Mesenteric fat pad (tissue), 1 donor: ENCODE data around the gene ALLC. TPM values are rescaled to one million over a fixed set of nuclear protein-coding genes. Genes with fewer than 3 reads are reported as not detected.
"Not testable (repeated sequence)": the region's sequence is repeated elsewhere in the genome, so short reads cannot be mapped to it uniquely, and the experiment has no call there.

Source experiments
- DNase-seq: peaks from one replicate; pipeline ENCODE4 v3.0.0-alpha.2; 2020; ENCODE audit warnings: low spot score
- total RNA-seq: library from RNA; stranded (reverse); fragmentation: NEBNext Ultra II Directional; extraction: Animal tissue kit (Norgen Biotek cat#: 25700); gene quantifications from one replicate; pipeline ENCODE4 v1.2.1, GENCODE V29; 2021
- donor health status: DM: yes; HTN: yes; CAD: no.

Gene ALLC
- total RNA-seq, 1 donor from 2014 or later: not detected

DNA sequence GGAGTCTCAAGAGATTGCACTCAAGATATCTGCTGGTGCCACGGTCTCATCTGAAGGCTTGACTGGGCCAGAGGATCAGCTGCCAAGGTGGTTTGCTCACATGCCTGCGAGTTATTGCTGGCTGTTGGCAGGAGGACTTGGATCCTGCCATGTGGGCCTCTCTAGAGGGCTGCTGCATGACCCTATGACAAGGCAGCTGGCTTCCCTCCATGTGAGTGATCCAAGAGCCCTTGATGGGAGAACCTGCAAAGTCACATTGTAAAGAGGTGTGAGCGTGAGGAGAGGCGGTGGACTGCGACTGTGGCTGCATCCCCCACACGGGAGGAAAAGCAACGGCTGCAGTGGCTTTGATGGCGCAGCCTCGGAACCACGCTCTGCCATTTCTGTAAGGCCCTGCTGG is 4.0 kb upstream of the ALLC start:
- DNase-seq: no peak

DNA sequence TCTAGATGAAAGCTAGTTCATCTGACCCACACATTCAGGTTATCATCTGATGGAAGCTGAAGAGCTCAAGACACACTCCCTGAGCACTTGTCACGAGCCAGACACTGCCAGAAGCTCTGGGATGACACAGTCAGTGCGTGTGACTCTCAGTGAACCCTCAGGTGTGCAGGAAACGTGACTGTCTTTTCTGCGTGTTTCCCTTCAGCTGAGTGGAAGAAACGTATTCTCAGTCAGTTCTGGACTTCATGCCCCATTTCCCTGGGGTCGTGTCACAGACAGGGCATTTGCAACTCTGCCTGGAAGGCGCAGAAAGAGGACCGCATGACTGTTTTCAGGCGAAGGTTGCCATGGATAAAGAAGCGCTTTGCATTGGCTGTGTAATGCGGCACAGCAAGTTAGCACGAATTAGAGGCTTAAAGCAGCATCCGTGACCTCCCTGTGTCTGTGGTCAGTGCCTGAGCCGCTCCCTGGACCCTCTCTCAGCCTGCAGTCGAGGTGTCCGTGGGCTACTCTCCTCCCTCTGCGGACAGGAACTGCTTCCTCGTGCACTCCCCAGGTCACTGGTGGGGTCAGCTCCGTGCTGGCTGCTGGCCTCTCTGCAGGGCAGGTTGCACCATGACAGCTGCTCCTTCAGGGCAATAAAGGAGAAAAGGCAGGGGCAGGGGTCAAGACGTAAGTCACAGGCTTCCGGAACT is 3.3 kb upstream of the ALLC start:
- no peak for DNase-seq

DNA sequence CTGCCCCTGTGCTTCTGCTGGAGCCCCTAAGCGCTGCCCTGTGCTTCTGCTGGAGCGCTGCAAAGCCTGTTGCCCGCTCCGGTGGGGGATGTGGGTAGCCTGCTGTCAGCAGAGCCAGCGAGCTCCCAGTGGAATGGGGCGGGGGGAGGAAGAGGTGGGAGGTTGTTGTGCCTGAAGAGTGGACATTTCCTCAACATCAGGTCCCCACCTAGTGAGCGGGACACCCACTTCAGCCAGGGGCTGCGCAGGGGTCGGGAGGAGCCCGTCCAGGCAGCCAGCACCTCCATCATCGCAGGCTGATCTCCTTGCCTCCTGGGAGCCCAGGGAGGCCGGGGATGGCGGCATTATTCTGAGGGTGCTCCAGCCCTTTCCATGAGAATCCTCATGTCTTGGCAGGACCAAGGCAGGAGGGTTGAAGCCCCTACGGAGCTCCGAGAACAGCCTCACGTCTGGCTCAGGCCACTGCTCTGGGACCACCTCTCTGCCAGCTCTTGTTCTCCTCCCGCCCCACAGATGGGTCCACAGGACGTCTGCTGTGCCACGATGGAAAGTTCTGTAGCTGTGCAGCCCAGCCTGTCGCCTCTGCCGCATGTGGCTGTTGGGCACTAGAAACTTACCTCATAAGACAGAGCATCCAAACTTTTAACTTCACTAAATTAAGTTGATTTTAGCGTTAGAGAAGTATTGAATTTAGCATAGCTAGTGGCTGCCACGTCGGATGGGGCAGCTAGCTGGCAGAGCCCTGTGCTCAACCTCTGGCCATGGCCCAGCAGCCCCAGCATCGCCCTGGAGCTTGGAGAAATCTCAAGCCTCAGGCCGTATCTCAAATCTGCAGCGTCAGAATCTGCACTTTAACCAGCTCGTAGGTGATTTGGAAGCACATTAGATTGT is 1.9 kb upstream of the ALLC start:
- DNase-seq: no peak

DNA sequence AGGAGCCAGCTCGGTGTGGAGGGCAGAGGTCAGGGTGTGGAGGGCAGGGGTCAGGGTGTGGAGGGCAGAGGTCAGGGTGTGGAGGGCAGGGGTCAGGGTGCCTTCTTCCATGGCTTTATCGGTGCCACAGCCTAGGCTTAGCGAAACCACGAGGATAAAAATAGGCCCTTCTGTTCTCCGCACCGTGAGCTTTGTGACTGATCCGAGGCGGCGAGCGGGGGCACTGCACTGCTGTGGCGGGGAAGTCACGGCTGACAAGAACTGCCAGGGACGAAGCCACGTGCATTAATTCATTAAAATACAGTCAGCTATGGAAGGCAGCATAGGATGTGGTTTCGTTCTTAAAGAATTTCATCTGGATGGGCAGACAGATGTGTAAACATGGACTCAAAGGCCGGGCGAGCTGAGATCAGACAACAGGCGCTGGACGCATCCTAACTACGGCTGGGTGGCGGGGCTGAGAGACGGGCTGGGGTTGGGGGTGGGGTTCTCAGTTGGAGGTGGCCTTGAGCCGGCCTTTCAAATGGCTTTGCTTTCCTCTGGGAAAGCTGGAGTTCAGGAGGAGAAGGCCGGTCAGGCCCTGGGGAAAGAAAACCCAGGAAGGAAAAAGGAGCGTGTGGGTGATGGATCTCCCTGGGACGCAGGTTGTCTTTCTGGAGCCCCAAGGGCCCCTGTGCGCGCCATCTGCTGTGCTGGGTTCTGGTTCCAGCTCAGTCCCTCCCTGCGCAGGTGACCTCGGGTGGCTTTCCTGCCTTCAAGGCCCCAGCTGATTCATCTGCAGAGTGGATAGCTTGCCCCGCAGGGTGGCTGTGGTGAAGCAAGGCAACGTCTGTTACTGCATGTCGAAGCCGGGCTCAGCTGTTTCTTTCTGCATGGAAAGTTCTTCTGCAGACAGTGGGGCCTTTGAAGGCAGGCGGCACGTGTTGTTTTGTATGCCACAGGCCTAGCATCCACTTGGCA is 958 bp upstream of the ALLC start:
- no peak for DNase-seq

DNA sequence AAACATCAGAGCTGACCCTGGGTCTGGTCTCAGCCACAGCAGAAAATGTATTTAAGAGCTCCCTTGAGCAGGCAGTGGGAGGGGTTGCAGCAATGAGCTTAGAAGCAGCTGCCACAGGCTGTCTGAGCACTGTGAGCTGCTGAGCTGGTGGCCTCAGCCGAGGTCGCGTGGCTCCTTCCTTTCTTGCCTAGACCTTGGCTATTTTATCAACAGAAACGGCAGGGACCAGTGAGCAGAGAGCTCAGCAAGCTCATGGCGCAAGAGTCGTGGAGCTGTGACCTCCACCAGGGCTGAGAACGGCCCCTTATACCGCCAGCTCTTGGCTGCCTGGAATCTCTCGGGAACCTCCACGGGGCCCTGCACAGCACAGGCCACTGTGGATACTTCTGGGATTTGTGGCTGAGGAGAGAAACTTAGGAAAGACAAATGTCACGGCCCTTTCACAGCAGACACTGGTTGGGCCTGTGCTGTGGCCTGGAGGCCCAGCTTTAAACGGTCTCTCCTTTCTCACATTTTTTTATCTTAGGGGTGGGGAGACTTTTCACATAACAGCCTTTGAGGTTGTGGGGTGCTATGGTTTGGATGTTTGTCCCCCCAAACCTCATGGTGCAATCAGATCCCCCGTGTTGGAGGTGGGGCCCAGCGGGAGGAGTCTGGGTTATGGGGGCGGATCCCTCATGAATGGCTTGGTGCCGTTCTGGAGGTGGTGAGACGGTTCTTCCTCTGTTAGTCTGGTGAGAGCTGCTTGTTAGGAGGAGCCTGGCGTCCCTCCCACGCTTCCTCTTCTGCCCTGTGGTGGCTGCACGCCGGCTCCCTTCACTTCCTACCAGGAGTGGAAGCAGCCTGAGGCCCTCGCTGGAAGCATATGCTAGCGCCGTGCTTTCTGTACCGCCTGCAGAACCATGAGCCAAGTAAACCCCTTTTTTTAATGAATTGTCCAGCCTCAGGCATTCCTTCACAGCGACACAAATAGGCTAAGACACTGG is 1.7 kb downstream of the ALLC start:
- no peak for DNase-seq

DNA sequence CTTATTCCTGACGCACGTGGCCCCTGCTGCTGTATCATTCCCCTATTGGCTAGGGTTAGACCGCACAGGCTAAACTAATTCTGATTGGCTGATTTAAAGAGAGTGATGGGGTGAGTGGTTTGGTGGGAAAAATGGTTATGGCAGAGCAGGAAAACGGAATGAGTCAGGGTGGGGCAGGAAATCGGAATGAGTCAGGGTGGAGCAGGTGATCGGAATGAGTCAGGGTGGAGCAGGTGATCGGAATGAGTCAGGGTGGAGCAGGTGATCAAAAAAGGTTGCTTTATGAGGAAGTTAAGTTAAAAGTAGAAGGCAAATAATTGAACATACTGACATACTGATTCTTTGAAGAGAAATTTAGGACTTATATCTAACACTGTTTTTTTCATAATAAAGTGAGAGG is 2.6 kb downstream of the ALLC start:
- DNase-seq: not testable (repeated sequence)

DNA sequence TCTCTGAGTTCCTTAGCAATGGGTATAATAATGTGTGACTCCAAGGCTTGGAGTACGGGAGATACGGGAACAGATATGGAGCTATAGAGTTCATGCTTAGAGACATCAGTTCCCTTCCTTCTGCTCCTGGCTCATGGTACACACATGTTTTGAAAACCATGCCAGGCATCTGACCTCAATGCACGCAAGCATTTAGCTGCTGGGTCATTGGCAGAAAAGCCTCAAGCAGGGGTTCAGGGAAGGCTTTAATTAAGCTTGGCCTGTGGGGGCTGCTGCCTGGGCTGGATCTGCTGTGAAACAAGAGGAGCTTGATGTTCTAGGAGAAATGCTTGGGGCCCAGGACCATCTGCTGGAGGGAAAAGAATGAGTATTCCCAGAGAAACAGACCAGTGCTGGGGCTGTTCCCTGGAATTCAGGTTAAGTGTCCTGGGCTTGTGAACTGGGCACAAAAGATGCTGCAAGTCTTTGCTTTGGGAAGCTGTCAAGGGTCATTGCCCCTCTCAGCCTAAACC is 3.2 kb downstream of the ALLC start:
- DNase-seq: peak; percentile 60

DNA sequence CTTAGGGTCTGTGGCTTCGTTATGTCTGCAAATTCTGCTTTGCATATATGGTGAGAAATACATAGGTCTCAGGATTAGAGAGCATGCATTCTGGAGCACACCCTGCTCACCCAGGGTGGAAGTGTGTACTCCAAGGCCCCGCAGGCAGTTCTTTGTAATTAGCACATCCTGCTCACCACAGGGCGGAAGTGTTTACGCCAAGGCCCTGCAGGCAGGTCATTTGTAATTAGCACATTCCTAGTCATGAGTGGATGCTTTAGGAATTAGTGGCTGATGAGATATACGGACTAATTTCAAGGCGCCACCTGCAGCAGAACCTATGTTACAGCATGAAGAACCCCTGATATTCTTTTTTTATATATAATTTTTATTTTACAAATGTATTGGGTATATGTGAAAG is 4.2 kb downstream of the ALLC start:
- no peak for DNase-seq

DNA sequence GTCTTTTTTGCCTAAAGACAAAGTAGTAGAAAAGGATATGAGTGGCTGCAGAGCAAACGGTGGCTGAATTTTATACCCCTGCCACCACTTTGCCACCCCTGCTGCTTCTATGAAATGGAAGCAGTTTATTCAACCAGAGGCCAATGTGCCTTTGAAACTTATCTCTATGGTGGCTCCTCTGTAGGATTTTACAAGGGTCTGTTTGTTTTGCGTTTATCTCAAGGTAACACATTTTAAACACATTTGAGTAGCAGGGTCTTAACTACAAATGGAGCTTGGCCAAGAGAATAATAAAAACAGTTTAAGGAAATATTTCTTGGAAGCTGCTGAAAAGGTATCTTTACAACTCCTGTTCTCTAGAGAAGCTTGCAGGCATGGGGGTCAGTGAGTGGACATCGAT is 6.1 kb downstream of the ALLC start:
- DNase-seq: no peak

DNA sequence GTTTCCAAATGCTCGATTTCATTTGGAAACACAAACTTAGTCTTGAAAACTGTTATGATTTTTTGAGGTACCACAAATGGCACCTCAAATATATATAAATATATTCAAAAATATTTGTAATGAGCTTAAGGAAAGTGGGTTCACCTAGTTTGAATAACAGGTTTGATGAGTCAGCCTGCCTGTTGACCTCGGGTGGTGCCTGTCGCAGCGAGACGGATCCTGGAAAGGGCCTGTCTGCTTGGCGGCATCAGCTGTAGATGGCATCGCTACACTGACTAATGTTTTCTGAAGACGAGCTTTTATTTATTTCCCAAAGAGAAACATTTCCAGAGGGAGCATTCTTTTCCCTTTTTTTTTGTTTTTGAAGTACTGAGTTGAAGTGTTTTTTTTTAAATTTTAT is 6.9 kb downstream of the ALLC start:
- peak; percentile 55 for DNase-seq

DNA sequence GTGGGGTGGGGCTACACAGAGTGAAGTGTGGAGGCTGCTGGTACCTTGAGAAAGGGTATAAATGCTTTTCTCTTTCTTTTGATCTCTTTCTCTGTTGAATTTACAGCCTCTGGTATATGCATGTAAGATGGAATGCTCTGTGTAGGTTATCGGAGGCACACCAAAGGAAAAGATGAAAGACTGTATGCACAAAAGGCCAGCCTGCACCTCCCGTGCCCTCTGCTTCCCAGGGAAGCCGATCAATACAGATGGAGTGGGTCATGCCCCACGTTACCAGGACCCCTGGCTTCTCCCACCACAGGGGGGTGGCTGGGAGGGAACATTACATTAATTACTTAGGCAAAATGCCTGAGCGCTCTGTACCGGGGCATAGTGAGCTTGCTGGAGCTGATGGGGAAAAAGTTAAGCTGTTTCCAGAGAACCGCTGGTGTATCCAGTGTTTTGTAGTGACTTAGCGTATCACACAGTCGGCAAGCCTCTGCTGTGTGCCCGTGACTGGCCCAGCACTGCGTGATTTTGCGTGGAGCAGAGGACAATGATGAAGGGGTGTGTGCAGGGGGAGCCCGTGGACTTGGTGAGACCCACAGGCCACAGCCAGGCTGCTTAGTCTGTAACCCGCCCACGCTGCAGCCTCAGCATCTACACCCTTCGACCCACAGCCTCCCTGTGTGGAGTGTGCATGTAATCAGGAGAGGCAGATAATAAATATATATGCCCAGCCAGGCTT is 8.0 kb downstream of the ALLC start:
- DNase-seq: peak; percentile 47

DNA sequence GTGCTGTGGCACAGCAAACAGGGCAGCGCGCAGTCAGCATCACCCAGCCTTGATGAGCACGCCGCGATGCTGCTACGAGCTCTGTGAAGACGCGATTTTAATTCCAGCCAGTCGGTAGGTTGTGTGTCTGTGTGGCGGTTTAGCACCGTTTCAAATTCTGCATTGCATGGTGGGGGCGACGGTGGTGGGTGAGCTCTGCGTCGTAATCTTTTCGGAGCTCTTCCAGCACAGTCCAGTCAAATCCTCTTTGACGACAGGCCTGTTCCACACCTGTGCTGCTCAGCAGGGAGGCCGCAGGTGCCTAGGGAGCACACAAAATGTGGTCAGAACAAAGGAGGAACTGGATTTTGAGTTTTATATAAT is 8.6 kb downstream of the ALLC start:
- DNase-seq: peak; percentile 73

DNA sequence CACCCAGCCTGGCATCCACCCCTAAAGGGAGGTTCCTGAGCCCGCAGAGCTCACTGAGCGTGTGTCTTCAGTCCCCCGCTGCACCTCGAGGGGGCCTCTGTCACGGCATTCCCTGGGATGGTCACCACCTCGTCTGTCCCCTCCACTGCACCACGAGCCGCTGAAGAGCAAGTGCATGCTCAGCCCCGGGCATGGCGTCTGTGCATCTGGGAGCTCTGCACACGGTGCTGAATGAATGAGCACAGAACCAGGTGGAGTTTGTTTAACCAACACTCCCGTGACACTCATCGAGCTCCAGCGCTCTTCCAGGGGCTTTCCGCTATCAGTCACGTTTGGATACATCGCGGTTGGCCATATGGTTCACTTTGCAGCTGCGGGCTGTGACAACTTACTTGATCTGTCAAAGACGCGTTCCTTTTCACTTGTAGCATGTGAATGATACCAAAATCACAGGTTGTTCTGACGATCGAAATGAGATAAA is 9.2 kb downstream of the ALLC start:
- DNase-seq: peak; percentile 78

DNA sequence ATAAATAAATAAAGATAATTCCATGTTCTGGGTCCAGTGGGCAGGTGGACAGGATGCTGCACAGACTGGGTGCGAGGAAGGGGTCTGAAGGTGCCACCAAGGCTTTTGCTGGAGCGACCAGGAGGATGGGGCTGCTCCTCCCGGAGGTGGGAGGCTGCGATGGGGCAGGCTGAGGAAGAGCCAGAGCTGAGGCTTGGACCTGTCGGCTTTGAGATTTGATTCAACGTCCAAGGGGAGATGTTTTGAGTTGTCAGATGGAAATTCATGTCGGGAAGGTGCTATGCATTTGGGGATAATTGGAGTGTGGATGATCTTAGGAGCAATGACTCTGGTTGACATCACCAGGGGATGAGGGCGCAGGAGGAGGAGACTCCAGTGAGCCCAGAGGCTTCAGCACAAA is 11.7 kb downstream of the ALLC start:
- peak; percentile 55 for DNase-seq

DNA sequence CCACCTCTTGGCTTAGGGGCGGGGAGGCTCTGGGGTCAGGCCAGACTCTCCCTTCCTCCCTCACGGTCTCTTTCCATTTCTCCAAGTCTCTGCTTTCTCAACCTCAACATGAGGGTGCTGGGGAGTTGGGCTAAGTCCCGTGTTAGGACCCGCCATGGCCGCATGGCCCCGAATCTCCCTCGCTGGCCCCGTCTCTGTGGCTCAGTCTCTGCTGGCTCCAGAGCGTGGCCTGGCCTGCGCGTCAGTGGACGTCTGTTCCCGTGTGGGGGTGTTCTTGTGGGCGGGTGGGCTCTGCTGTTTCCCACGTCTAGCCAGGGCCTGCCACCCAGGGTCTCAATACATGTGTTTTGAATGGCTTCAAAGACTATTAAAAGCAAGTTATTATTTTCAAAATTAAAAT is 12.4 kb downstream of the ALLC start:
- DNase-seq: peak; percentile 88

DNA sequence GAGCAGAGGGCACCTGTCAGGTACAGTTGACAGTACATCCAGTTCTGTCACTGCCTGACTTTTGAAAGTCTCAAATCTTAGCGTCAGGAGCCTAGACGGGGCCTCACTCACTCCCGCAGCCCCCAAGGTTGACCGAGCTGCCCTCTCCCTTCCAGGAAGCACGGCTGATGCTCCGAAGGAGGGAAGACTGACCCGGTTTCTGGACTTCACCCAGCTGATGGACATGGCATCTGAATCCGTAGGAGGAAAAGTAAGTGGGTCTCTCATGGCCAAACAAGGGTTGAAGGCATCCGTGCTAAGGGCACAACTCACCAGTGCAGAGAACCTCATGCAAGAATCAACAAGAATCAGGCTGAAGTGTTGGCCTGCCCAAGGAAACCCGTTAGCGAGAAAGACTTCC is 12.9 kb downstream of the ALLC start:
- DNase-seq: peak; percentile 57

DNA sequence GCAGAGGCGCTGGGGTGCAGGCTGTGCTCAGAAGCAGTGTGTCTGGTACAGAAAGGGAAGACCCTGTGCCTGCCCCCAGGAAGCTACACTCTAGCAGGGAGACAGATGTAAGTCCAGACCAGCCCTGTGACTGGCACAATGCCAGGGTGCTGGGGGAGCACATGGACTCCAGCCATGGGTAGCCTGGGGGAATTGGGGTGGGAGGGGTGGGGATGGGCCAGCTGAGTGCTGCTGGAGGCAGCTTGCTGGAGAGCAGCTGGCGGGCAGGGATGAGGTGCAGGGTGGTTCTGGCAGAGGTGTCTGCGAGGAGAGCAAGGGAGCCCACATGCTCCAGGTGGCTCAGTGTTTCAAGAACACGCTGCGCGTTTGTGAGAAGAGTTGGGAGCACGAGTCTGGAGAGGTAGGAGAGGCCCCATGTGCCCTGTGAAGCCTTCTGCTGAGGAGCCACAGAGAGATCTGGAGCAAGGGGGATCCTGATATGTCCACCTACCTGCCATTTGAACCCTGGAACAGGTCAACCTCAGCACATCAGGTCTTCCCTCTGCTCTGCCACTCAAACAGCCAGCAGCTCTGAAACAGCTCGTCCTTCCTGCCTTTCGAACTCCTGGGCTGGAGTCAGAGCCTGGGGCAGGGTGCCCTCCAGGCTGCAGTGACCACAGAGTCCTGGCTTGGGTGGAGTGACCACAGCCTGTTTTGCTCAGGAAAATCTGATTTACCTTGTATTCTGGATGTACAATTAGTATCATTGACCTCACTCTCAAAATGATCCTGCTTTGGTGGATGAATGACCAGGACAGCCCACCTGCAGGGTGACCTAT is 15.1 kb downstream of the ALLC start:
- DNase-seq: peak; percentile 33

DNA sequence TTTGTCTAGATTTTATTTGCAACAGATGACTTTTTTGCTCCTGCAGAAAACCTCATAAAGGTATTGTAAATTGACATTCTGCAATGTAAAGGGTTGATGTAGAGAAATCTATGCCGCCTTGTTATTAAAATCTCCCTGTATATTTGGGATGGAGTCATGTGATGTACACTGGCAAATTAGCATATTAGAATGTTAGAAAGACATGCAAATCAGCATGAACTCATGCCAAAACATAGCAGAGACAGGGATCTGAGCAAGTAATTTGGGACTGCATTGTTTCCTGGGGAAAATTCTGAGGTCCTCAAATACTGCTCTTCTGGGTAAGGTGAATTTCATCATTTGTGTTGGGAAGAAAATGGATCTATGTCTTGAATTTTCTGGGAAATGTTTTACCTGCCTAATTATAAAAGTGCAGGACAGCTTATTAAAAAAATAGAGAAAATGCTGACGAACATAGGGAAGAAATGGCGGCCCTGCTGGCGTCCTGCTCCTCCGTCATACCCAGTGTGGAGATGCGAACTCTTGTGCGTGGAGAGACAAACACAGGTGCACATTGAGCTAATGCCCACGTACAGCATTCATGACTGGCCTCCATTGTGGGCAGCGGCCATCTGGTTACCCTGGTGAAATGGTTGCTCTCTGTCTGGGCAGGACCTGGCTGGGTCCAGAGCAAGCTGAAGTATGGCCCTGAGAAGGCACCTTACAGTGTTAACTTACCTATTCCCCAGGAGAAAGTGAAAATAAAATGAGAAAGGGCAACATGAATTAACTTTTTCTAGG is 16.3 kb downstream of the ALLC start:
- no peak for DNase-seq
